ENCODE results near the gene COX5A.

DNA sequence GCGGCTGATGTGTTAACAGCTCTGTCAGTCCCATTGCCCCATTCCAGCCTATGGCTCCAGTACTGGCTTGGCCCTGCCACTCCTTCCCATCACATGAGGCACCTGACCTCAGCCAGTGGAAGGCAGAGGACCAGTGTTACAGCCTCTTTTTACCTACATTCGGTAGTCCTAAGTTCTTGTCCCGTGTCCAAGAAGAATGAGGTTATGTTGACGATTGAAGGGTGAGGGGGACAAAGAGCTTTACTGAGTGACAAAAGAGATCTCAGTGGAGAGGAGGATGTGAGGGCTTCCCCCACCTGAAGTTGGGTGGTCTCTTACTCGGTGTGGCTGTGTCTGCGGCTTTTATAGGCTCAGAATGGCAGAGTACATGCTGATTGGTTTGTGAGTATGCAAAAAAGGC is 55.3 kb downstream of the COX5A start:
- TF ChIP-seq, protein P1, sequence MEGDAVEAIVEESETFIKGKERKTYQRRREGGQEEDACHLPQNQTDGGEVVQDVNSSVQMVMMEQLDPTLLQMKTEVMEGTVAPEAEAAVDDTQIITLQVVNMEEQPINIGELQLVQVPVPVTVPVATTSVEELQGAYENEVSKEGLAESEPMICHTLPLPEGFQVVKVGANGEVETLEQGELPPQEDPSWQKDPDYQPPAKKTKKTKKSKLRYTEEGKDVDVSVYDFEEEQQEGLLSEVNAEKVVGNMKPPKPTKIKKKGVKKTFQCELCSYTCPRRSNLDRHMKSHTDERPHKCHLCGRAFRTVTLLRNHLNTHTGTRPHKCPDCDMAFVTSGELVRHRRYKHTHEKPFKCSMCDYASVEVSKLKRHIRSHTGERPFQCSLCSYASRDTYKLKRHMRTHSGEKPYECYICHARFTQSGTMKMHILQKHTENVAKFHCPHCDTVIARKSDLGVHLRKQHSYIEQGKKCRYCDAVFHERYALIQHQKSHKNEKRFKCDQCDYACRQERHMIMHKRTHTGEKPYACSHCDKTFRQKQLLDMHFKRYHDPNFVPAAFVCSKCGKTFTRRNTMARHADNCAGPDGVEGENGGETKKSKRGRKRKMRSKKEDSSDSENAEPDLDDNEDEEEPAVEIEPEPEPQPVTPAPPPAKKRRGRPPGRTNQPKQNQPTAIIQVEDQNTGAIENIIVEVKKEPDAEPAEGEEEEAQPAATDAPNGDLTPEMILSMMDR (IDR thresholded peaks at IDR 0.05): no peak
- TF ChIP-seq POLR2A (IDR thresholded peaks at IDR 0.05): no peak
